HepG2 (cell line): Measurements from ENCODE around the gene HSPB2. TPM values are rescaled to one million over a fixed set of nuclear protein-coding genes. Genes with fewer than 3 reads are reported as not detected.

ENCODE experiments used
- CEBPB ChIP-seq: IDR thresholded peaks from 2 replicates; pipeline ENCODE4 v1.6.1; 2011; ENCODE audit warnings: low read depth, low read length, improper control_type of control experiment, borderline replicate concordance
- CEBPG ChIP-seq: IDR thresholded peaks from 2 replicates; pipeline ENCODE4 v1.6.1; 2016
- ETV5 ChIP-seq: IDR thresholded peaks from 2 replicates; pipeline ENCODE4 v1.6.1; 2018; ENCODE audit warnings: missing biosample characterization, missing genetic modification reagents, inconsistent platforms, borderline replicate concordance
- HHEX ChIP-seq: IDR thresholded peaks from 2 replicates; pipeline ENCODE4 v1.6.1; 2016; ENCODE audit warnings: control low read depth
- HOXA3 ChIP-seq: sonication (generic); formaldehyde crosslinking; IDR thresholded peaks from 2 replicates; pipeline ENCODE4 v1.5.0; 2020; ENCODE audit warnings: missing genetic modification reagents
- LBX2 ChIP-seq: sonication (generic); formaldehyde crosslinking; IDR thresholded peaks from 2 replicates; pipeline ENCODE4 v1.5.0; 2020; ENCODE audit warnings: missing genetic modification reagents, mild to moderate bottlenecking, borderline replicate concordance
- MAFG ChIP-seq: sonication (generic); formaldehyde crosslinking; IDR thresholded peaks from 2 replicates; pipeline ENCODE4 v1.5.1; 2020; ENCODE audit warnings: mild to moderate bottlenecking, missing genetic modification reagents
- NCOA1 ChIP-seq: sonication (generic); formaldehyde crosslinking; IDR thresholded peaks from 2 replicates; pipeline ENCODE4 v1.9.0; 2021; ENCODE audit warnings: missing genetic modification reagents
- ZMYM4 ChIP-seq: sonication (generic); formaldehyde crosslinking; IDR thresholded peaks from 2 replicates; pipeline ENCODE4 v1.8.1; 2023; ENCODE audit warnings: mild to moderate bottlenecking, missing genetic modification reagents
- ZNF251 ChIP-seq: sonication (generic); formaldehyde crosslinking; IDR thresholded peaks from 2 replicates; pipeline ENCODE4 v1.9.0; 2021; ENCODE audit warnings: mild to moderate bottlenecking, missing genetic modification reagents
- ZNF329 ChIP-seq: sonication (generic); formaldehyde crosslinking; IDR thresholded peaks from 2 replicates; pipeline ENCODE4 v1.9.0; 2021; ENCODE audit warnings: low read depth, mild to moderate bottlenecking, missing genetic modification reagents
- ZNF569 ChIP-seq: sonication (generic); formaldehyde crosslinking; IDR thresholded peaks from 2 replicates; pipeline ENCODE4 v1.5.0; 2020; ENCODE audit warnings: mild to moderate bottlenecking, missing genetic modification reagents, moderate library complexity, borderline replicate concordance
- ZNF615 ChIP-seq: sonication (generic); formaldehyde crosslinking; IDR thresholded peaks from 2 replicates; pipeline ENCODE4 v1.5.0; 2020; ENCODE audit warnings: mild to moderate bottlenecking, missing genetic modification reagents, borderline replicate concordance
- ZNF629 ChIP-seq: sonication (generic); formaldehyde crosslinking; conservative IDR thresholded peaks from 2 replicates; pipeline ENCODE4 v1.5.0; 2020; ENCODE audit warnings: missing genetic modification reagents
- polyA plus RNA-seq, 8 experiments: library from polyadenylated mRNA; depleted of rRNA in 3 of 8; stranded (reverse) in 7 of 8; unstranded in 1 of 8; fragments of >200 nt; fragmentation: Illumina TruSeq in 4 of 8; extraction: Trizol in 4 of 8; gene quantifications; 2 replicates each; pipeline versions ENCODE4 v1.2.1 to v1.2.3, GENCODE V29; 2011 to 2016; ENCODE audit warnings: low read depth in 4 of 8, missing spikeins in 1 of 8, mixed read lengths in 1 of 8; ENCODE audit not compliant: insufficient read depth in 1 of 8
- total RNA-seq, 5 experiments: library from RNA; depleted of rRNA; stranded (reverse); fragments of >200 nt; fragmentation: Illumina TruSeq; extraction: Trizol; gene quantifications; 2 replicates each; pipeline ENCODE4 v1.2.3, GENCODE V29; 2016; ENCODE audit warnings: low read depth in 1 of 5
- TF ChIP-seq, protein P1 (sequence below): sonication (generic); formaldehyde crosslinking; IDR thresholded peaks from 2 replicates; pipeline ENCODE4 v1.4.0; 2020; ENCODE audit warnings: missing genetic modification reagents
- TF ChIP-seq, protein P2 (sequence below): sonication (generic); formaldehyde crosslinking; IDR thresholded peaks from 2 replicates; pipeline ENCODE4 v1.4.0; 2020; ENCODE audit warnings: missing genetic modification reagents

The HSPB2 gene
- total and polyA plus RNA-seq, 2 of the 13 experiments (the other 11 are each of a cell fraction or from before 2014, with no cell fraction given) = 0.04 TPM; not detected in 1

- TF ChIP-seq NCOA1 (CRISPR knock-in tag) (no peak), HHEX (no peak), ZNF569 (CRISPR knock-in tag) (no peak), ZNF251 (CRISPR knock-in tag) (no peak), ZNF329 (CRISPR knock-in tag) (no peak), CEBPB (peak; percentile 78), MAFG (CRISPR knock-in tag) (no peak), HOXA3 (0 out of 2 replicates have a peak, but pooled peaks have one; percentile 29), ZNF615 (no peak), ETV5 (peak; percentile 70; the same call in 1 of the 2 replicates), LBX2 (CRISPR knock-in tag) (no peak), ZNF629 (CRISPR knock-in tag) (no peak), CEBPG (CRISPR knock-in tag) (peak; percentile 61), ZMYM4 (CRISPR knock-in tag) (peak; percentile 15; the same call in 1 of the 2 replicates)
- TF ChIP-seq, protein P1, sequence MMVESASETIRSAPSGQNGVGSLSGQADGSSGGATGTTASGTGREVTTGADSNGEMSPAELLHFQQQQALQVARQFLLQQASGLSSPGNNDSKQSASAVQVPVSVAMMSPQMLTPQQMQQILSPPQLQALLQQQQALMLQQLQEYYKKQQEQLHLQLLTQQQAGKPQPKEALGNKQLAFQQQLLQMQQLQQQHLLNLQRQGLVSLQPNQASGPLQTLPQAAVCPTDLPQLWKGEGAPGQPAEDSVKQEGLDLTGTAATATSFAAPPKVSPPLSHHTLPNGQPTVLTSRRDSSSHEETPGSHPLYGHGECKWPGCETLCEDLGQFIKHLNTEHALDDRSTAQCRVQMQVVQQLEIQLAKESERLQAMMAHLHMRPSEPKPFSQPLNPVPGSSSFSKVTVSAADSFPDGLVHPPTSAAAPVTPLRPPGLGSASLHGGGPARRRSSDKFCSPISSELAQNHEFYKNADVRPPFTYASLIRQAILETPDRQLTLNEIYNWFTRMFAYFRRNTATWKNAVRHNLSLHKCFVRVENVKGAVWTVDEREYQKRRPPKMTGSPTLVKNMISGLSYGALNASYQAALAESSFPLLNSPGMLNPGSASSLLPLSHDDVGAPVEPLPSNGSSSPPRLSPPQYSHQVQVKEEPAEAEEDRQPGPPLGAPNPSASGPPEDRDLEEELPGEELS (CRISPR knock-in tag) = 0 out of 2 replicates have a peak, but pooled peaks have one; percentile 25
- TF ChIP-seq, protein P2, sequence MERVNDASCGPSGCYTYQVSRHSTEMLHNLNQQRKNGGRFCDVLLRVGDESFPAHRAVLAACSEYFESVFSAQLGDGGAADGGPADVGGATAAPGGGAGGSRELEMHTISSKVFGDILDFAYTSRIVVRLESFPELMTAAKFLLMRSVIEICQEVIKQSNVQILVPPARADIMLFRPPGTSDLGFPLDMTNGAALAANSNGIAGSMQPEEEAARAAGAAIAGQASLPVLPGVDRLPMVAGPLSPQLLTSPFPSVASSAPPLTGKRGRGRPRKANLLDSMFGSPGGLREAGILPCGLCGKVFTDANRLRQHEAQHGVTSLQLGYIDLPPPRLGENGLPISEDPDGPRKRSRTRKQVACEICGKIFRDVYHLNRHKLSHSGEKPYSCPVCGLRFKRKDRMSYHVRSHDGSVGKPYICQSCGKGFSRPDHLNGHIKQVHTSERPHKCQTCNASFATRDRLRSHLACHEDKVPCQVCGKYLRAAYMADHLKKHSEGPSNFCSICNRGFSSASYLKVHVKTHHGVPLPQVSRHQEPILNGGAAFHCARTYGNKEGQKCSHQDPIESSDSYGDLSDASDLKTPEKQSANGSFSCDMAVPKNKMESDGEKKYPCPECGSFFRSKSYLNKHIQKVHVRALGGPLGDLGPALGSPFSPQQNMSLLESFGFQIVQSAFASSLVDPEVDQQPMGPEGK (CRISPR knock-in tag) = peak; percentile 66; the same call in 1 of the 2 replicates
These were observed 26.2 kb downstream of the HSPB2 start (continued) for GRCh38 chr11:111938687-111939160.
